Epithelial cell of esophagus (primary cell): ENCODE results near the gene ARHGAP44.

Source experiments
- DNase-seq: peaks from one replicate; pipeline ENCODE4 v3.0.0; 2010; ENCODE audit warnings: low read depth
- H3K4me3 ChIP-seq: 2 replicates; pipeline ENCODE4 v1.5.1; 2011; ENCODE audit warnings: mild to moderate bottlenecking, low read length, control low read depth
- TF ChIP-seq, protein P1 (sequence below): IDR thresholded peaks from 2 replicates; pipeline ENCODE4 v1.5.1; 2011; ENCODE audit warnings: low read depth, mild to moderate bottlenecking, low read length, control low read depth, inconsistent platforms; ENCODE audit not compliant: insufficient read depth; ENCODE audit errors: missing control alignments

Gene ARHGAP44

DNA sequence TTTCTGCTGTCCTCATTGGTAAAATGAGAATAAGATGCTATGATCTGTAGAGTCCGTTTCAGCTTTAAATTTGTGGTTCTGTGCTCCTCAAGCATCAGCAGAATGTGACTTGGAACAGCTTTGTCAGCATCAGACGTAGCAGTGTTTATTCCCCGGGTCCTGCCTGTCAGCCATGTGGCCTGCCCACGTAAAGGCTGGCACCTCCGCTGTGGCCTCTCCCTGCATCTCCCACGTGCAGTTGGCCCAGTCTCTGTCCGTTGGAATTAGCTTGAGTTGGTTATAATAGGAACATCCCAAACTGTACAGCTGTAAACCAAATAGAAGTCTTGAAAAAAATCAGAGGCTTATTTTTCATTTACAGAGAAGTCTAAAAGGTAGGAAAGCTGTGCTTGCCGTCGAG, 61.7 kb downstream of the ARHGAP44 start:
- H3K4me3 ChIP-seq, result no peak overlapping the region
- TF ChIP-seq, protein P1, sequence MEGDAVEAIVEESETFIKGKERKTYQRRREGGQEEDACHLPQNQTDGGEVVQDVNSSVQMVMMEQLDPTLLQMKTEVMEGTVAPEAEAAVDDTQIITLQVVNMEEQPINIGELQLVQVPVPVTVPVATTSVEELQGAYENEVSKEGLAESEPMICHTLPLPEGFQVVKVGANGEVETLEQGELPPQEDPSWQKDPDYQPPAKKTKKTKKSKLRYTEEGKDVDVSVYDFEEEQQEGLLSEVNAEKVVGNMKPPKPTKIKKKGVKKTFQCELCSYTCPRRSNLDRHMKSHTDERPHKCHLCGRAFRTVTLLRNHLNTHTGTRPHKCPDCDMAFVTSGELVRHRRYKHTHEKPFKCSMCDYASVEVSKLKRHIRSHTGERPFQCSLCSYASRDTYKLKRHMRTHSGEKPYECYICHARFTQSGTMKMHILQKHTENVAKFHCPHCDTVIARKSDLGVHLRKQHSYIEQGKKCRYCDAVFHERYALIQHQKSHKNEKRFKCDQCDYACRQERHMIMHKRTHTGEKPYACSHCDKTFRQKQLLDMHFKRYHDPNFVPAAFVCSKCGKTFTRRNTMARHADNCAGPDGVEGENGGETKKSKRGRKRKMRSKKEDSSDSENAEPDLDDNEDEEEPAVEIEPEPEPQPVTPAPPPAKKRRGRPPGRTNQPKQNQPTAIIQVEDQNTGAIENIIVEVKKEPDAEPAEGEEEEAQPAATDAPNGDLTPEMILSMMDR, result no peak
- no peak for DNase-seq

DNA sequence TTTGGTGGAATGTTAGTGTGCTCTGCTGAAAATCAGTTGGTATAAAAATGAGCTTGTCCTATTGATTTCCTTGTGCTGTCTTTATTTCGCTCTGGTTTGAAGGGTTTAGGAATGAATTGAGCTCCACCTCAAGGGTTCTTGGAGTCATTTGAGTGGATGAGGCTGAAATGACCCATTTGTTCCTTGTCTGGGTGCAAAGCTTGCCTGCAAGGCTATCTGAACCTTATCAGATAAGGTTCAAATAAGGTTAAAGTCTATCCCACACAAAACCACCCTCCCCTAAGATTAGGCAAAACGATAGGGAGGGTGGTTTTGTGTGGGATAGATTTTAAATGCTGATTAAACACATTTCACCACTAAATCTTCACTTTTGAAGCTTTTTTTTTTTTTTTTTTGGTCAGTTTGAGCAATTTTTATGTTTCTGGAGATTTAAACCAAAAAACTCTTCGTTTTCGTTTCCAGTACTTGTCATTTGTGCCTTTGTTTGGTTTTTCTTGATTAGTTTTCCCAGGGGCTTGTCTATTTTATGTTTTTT, 62.7 kb downstream of the ARHGAP44 start:
- H3K4me3 ChIP-seq, result no peak overlapping the region
- no peak for DNase-seq
- TF ChIP-seq, protein P1, result no peak

DNA sequence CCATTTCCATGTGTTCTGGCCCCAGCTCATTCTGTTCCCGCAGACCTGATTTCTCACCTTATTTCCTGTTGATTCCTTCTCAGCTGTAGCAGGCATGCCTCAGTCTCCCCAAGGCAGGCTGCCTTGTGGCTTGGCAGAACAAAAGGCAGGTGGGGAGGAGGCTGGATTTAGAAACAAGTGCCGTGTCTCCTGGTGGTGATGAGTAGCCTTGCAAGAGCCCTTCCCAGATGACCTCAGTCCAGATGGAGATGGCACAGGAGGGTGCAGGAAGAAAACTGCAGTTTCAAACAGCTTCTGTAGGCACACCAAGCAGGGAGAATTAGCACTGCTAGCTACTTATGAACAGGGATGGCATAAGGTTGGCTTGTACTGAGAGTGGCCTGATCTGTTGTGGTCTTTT, 64.6 kb downstream of the ARHGAP44 start:
- no peak for DNase-seq
- TF ChIP-seq, protein P1, result no peak

DNA sequence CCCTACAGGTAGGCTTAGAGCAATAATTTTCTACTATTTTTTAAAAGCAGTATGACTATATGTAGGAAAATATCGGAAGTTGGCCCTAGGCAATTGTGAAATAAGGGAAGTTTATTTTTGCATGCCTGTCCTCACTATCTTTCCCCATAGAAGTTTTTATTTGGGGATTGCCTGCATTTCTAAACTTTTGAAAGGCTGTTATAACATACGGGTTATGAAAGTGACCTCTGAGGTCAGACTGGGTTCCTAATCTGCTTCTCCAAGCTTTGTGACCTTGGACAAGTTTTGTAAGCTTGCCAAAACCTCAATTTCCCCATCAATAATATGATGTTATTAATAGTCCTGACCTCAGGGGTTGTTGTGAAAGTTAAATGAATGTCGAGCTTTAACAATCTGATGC, 67.1 kb downstream of the ARHGAP44 start:
- TF ChIP-seq, protein P1, result no peak
- H3K4me3 ChIP-seq, result no peak overlapping the region
- DNase-seq, result no peak

More for the DNA sequence above, 64.6 kb downstream of the ARHGAP44 start:
- no peak overlapping the region for H3K4me3 ChIP-seq

DNA sequence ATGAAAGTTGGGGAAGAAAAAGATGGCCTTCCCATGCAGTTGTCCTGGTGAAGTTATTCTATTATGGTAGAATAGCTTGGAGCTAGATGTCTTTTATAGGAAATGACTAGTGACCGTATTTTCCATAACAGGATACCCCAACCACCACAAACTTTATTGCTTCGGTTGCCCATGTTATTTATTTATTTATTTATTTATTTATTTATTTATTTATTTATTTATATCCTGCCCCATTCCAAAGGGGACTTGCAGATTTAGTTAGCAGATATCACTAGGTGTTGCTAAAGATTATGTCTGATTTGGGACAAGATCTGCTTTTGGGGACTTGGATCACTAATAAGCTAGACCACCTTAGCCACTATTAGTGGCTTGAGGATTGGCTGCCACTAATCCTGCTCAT, 68.3 kb downstream of the ARHGAP44 start:
- H3K4me3 ChIP-seq, result no peak overlapping the region
- no peak for DNase-seq
- TF ChIP-seq, protein P1, result no peak

DNA sequence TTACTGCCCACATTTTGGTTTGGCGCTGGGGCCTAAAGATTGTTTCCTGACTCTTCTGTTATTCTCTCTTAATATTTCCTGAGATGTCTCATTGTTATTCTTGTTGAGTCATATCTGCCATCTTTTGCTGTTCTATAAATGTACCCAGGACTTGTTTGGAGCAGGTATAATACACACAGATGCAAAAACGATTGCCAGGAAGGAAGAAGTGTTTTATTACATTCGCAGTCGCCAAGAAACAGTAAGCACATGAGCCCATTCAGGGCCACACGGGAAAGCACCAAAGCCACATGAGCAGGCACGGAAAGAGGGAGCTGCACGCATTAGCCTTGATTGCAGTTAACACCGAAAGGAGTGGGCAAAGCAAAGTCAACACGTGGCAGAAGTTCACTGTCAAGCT, 70.2 kb downstream of the ARHGAP44 start:
- no peak overlapping the region for H3K4me3 ChIP-seq
- TF ChIP-seq, protein P1, result no peak
- no peak for DNase-seq

DNA sequence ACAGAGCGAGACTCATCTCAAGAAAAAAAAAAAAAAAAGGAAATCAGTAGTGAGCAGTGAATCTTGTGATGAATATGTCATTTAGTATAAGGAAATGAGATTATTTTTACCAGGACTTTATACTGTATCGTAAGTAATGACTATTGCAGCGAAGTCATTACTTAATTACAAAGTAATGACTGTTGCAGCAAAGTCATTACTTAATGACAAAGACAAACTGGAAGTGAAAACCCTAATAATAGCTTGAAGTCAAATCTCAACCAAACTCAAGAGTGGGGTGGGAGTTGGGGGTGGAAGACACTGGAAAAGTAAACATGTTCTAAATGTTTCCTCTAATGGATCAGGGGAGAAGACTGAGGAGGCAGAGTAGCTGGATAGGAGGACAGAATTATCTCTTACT, 76.5 kb downstream of the ARHGAP44 start:
- TF ChIP-seq, protein P1, result no peak
- H3K4me3 ChIP-seq, result no peak overlapping the region
- DNase-seq, result no peak
